CD4-positive, alpha-beta T cell treated with Interleukin-10 for 1 hour (primary cell): ENCODE data around the gene SAT2.
A peak's percentile ranks its signal among the peaks of the same experiment; 100 is the strongest.

Source experiments
- DNase-seq: peaks from one replicate; pipeline ENCODE4 v3.0.0-alpha.2; 2020

The SAT2 gene

GRCh38 chr17:7627250-7628121 lies at the start of gene SAT2:
TSS of gene SAT2 (minus strand) at chr17:7627821. CDS start at chr17:7627635, 186 bp downstream.
- peak; percentile 91 for DNase-seq

DNA sequence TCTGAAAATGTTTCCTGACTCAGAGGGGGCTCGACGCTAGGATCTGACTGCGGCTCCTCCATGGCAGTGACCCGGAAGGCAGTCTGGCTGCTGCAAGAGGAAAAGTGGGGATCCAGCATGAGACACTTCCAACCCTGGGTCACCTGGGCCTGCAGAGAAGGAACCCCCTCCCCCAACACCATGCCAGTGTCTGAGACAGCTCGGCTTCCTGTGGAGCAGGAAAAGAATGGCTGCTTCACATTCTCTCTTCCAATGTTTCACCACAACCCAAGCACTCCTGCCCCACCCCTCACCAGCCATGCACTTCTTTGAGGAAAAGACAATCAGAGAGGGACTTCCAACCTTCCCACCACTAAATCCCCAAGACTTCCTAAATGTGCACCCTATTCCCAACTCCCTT lies 48.9 kb upstream of the SAT2 start:
- DNase-seq = no peak

DNA sequence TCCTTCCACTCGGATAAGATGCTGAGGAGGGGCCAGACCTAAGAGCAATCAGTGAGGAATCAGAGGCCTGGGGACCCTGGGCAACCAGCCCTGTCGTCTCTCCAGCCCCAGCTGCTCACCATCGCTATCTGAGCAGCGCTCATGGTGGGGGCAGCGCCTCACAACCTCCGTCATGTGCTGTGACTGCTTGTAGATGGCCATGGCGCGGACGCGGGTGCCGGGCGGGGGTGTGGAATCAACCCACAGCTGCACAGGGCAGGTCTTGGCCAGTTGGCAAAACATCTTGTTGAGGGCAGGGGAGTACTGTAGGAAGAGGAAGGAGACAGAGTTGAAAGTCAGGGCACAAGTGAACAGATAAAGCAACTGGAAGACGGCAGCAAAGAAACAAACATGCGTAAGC lies 47.3 kb upstream of the SAT2 start:
- DNase-seq = no peak

- peak; percentile 45 for DNase-seq
Observed at GRCh38 chr17:7673239-7673638, 45.6 kb upstream of the SAT2 start.

- DNase-seq = no peak
Observed at GRCh38 chr17:7668482-7668881, 40.9 kb upstream of the SAT2 start.

GRCh38 chr17:7667656-7668406 lies 40.2 kb upstream of the SAT2 start:
- no peak for DNase-seq

DNA sequence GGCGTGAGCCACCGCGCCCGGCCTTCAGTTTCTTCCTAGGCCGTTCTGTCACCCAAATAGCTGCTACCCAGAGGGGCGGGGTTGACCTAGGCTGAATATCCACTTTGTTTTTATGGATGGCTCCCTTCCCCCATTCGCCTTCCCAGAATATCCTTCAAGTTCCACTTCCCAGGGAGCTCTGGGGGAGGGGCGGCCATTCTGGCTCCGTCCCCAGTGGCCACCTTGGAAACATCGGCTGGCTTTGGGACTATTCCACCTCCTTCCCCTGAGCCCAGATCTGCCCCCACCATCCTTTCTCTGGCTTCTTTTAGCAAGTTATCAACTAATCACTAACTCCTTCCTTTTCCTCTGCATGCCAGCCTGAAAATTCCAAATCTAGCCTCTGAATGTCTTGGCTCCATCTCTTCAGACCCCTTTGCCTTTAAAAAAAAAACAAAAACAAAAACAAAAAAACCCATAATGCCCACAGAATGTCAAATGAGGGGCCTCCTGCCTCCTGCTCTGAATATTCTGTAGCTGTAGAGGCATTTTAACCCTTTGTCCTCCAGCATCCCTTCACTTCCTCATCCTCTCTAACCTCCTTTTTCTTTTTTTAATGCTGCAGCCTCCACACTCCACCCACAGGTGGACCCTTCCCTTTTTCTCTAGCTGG lies 29.5 kb upstream of the SAT2 start:
- no peak for DNase-seq

DNA sequence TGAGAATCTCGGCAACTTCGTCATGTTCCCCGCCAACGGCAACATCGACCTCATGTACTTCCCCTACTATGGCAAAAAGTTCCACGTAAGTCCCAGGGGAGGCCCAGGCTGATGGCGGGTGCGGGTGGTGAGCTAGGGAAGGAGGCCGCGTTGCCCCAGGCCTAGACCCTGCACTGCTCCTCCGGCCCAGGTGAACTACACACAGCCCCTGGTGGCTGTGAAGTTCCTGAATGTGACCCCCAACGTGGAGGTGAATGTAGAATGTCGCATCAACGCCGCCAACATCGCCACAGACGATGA lies 27.9 kb upstream of the SAT2 start:
- DNase-seq = no peak

- no peak for DNase-seq
Observed at GRCh38 chr17:7654832-7655540, 27.4 kb upstream of the SAT2 start.

DNA sequence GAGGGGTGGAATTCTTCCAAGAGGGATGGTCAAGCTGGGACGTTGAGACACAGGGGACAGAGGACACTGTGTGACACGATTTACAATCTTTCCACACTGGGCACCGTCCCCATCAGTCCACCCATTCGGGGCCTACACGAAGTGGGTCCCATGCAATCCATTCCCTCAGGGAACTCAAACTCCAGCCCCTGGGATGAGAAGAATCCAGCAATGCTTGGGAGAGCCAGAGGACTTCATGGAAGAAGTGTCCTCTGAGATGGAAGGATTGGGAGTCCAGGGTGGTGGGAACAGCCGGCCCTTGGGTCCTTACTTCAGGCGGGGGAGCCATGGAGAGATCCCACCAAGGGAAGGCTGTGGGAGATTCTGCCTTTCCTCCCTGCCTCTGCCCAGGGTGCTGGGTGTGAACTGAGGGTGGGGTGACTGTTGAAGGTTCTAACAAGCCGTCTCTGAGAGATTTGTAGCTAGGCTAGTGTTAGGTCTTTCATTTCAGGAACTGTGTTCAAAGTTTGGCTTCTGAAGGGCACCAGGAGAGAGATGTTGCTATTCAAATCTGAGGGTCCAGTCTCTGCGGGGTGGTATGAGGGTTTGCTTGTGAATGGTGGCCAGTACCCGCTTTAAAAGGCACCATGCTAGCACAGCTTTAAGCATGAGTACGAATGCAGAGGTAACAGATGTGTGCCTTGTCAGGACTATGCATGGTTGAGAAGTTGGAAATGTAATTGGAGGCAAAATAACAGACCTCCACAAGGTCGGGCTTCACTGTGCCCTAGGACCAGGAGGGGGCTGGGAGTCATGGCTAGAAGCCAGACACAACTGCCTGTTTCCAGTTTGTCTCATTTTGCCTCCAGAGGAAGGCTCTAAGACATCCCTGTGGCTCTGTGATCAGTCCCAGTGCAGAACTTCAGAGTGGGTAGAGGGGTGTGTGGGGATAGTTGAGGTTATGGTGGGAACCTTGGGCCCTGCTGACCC lies 25.1 kb upstream of the SAT2 start:
- no peak for DNase-seq

GRCh38 chr17:7651665-7652387 lies 24.2 kb upstream of the SAT2 start:
- no peak for DNase-seq

DNA sequence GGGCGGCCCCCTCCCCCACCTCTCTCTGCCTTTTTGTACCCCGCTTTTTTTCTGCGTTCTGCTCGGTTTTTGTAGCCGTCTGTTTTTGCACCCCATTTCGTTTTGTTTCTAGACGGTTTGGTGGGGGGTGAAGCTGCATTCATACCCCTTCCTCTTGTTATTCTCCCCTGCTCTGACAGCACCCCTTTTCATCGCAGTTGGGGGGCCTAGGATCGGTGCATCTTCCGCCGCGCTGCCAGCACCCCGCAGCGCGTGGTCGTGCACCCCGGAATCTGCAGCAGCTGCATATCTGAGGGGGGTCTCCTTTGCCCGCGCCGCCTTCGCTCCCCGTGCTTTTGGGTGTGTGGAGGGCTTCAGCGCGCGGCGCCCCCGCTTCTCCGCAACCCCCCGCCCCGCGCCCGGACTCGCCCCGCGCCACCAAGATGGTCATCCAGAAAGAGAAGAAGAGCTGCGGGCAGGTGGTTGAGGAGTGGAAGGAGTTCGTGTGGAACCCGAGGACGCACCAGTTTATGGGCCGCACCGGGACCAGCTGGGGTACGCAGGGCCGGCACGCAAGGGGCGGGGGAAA lies 23.6 kb upstream of the SAT2 start:
- DNase-seq = no peak

- peak; percentile 79 for DNase-seq
Observed at GRCh38 chr17:7650509-7651096, 23.0 kb upstream of the SAT2 start, which contains the start of gene ATP1B2. TSS of gene ATP1B2 (plus strand) at chr17:7650926. CDS start at chr17:7651519, 593 bp downstream.

DNA sequence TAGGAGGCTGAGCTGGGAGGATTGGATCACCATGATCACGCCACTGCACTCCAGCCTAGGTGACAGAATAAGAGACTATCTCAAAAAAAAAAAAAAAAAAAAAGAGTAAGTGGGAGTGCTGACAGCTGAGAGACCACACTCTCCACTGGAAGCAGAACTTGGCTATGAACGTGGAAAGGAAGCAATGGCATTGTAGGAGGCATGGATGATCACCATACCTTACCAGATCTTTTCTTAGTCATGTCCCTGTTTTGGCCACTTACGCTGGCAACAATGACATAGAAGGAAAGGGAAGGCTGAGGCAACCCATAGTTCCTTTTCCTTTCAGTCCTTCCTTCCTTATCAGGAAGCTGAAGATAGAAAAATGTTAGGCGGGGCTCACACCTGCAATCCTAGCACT lies 19.4 kb upstream of the SAT2 start:
- DNase-seq = no peak

- no peak for DNase-seq
Observed at GRCh38 chr17:7646457-7646856, 18.8 kb upstream of the SAT2 start.

DNA sequence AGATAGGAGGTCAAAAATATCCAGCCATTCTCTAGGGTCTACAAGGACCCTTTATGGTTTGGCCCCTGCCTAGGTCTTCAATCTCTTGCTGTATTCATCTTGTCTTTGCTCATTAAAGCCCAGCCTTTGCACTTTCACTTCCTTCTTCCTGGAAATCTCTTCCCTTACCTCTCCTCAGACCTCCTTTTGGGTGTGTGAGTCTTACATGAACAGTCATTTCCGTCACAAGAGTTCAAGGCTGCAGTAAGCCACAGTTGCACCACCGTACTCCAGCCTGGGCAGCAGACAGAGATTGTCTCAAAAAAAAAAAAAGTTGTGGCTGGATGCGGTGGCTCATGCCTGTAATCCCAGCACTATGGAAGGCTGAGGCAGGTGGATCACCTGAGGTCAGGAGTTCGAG lies 17.2 kb upstream of the SAT2 start:
- no peak for DNase-seq

DNA sequence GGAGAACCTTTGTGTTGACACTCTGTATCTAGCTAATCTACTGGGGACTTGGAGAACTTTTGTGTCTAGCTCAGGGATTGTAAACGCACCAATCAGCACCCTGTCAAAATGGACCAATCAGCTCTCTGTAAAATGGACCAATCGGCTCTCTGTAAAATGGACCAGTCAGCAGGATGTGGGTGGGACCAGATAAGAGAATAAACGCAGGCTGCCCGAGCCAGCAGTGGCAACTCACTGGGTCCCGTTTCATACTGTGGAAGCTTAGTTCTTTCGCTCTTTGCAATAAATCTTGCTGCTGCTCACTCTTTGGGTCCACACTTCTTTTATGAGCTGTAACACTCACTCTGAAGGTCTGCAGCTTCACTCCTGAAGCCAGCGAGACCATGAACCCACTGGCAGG lies 14.0 kb upstream of the SAT2 start:
- DNase-seq = peak; percentile 34

DNA sequence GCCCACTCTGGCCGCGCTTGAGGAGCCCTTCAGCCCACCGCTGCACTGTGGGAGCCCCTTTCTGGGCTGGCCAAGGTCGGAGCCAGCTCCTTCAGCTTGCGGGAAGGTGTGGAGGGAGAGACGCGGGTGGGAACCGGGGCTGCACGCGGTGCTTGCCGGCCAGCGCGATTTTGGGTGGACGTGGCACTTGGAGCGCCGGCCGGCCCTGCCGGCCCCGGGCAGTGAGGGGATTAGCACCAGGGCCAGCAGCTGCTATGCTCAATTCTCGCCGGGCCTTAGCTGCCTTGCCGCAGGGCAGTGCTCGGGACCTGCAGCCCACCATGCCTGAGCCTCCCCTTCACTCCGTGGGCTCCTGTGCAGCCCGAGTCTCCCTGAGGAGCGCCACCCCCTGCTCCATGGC lies 13.2 kb upstream of the SAT2 start:
- no peak for DNase-seq

DNA sequence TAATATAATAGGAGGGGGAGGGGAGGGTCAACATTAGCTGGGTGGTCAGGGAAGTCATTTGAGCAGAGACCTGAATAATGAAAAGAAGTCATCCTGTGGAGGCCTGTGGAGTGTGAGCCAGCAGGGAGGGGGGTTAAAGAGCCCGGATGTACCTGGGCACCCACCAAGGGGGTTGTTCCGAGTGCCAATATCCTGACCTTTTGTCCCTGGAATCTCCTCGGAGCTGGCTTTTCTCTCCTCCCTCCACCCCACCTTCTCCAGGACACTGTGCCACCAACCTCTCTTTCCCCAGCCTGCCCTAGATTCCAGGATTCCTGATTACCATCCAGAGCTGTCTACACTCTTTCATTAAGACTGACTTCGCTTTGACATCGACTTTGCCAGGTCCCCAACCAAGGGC lies 8.5 kb upstream of the SAT2 start:
- no peak for DNase-seq

- no peak for DNase-seq
Observed at GRCh38 chr17:7634384-7634783, 6.8 kb upstream of the SAT2 start.
